Panc1 (cell line): ENCODE measurements around the gene C8B. TPM values are rescaled to one million over a fixed set of nuclear protein-coding genes. Genes with fewer than 3 reads are reported as not detected.

Experiments
- ATAC-seq: fragments of 200-7000 bp; cut with Tn5 transposase; 2 replicates; pipeline ENCODE4 v1.9.1; 2020; ENCODE audit warnings: mild to moderate bottlenecking, moderate library complexity
- BruUV-seq: library from RNA; stranded (reverse); fragments of 400-500 nt; replicated peaks from 2 replicates; lab custom pipeline; 2021; lab: Mats Ljungman, UMichigan
- CTCF ChIA-PET: fragments of 300-600 bp; sonication (Branson Sonifier 250); formaldehyde crosslinking; loops from one replicate; lab custom pipeline; 2022; ENCODE audit warnings: antibody characterized with exemption; lab: Charles Lee
- POLR2A ChIA-PET: fragments of 300-600 bp; sonication (Branson Sonifier 250); formaldehyde crosslinking; loops from one replicate; lab custom pipeline; 2022; ENCODE audit warnings: antibody characterized with exemption; lab: Charles Lee
- DNase-seq: peaks from one replicate; pipeline ENCODE4 v3.0.0-alpha.2; 2010; ENCODE audit warnings: low read depth, low spot score
- H3K27ac ChIP-seq: 2 replicates; pipeline ENCODE4 v1.5.1; 2011; ENCODE audit warnings: mild to moderate bottlenecking, low read length, inconsistent platforms
- H3K27me3 ChIP-seq: fragments of 200-500 bp; sonication (Bioruptor generic); 2 replicates; pipeline ENCODE4 v1.6.0; 2014; ENCODE audit warnings: low read length, inconsistent platforms; ENCODE audit not compliant: control insufficient read depth, insufficient read depth
- H3K36me3 ChIP-seq: fragments of 200-500 bp; sonication (Bioruptor generic); 2 replicates; pipeline ENCODE4 v1.5.1; 2014; ENCODE audit warnings: inconsistent platforms, mild to moderate bottlenecking, low read length, moderate library complexity; ENCODE audit not compliant: control insufficient read depth, insufficient read depth
- H3K4me1 ChIP-seq: 2 replicates; pipeline ENCODE4 v1.5.1; 2011; ENCODE audit warnings: inconsistent platforms, mild to moderate bottlenecking, low read length, moderate library complexity; ENCODE audit not compliant: control insufficient read depth, insufficient read depth
- H3K4me3 ChIP-seq, 2 experiments: 2 replicates each; pipeline ENCODE4 v1.5.1; 2011 to 2012; ENCODE audit warnings: low read depth in 2 of 2, low read length in 2 of 2, mild to moderate bottlenecking in 2 of 2, inconsistent platforms in 1 of 2, moderate library complexity in 1 of 2
- H3K9me3 ChIP-seq: fragments of 200-500 bp; sonication (Bioruptor generic); 2 replicates; pipeline ENCODE4 v1.5.1; 2014; ENCODE audit warnings: low read depth, mild to moderate bottlenecking, inconsistent platforms, low read length, moderate library complexity; ENCODE audit not compliant: control insufficient read depth, insufficient read depth
- POLR2AphosphoS5 ChIP-seq: IDR thresholded peaks from 2 replicates; pipeline ENCODE4 v1.6.1; 2012; ENCODE audit warnings: mild to moderate bottlenecking, low read depth, low read length, moderate library complexity
- SIN3A ChIP-seq: IDR thresholded peaks from 2 replicates; pipeline ENCODE4 v1.6.1; 2012; ENCODE audit warnings: low read depth, mild to moderate bottlenecking, low read length, moderate library complexity, borderline replicate concordance; ENCODE audit not compliant: insufficient read depth
- TCF7L2 ChIP-seq: IDR thresholded peaks from 2 replicates; pipeline ENCODE4 v1.6.1; 2011; ENCODE audit warnings: mild to moderate bottlenecking, low read depth, low read length, inconsistent platforms
- in situ Hi-C: cut with HindIII; loops from 2 replicates; pipeline ENCODE4 v1.10.0; 2016; ENCODE audit warnings: low sequenced_read_pairs, low pct_unique_long_range_greater_than_20kb
- intact Hi-C: fragments of 100-400 bp; cut with micrococcal nuclease; formaldehyde crosslinking; loops from one replicate; pipeline ENCODE4 v1.10.0; 2022; ENCODE audit not compliant: unreplicated experiment
- total RNA-seq: library from RNA; stranded (reverse); gene quantifications from one replicate; pipeline ENCODE4 v1.2.1, GENCODE V29; 2021; ENCODE audit not compliant: unreplicated experiment
- TF ChIP-seq, protein P1 (sequence below): fragments of 450-650 bp; IDR thresholded peaks from 2 replicates; pipeline ENCODE4 v1.5.1; 2017; ENCODE audit warnings: mild to moderate bottlenecking
- TF ChIP-seq, protein P2 (sequence below), 2 experiments: IDR thresholded peaks; 2 replicates each; pipeline ENCODE4 v1.6.1; 2011 to 2012; ENCODE audit warnings: low read depth in 2 of 2, control low read depth in 1 of 2, low read length in 1 of 2, mild to moderate bottlenecking in 1 of 2, moderate library complexity in 1 of 2; ENCODE audit not compliant: insufficient read depth in 1 of 2

The C8B gene
- total RNA-seq, 1 experiment from 2014 or later = not detected

DNA sequence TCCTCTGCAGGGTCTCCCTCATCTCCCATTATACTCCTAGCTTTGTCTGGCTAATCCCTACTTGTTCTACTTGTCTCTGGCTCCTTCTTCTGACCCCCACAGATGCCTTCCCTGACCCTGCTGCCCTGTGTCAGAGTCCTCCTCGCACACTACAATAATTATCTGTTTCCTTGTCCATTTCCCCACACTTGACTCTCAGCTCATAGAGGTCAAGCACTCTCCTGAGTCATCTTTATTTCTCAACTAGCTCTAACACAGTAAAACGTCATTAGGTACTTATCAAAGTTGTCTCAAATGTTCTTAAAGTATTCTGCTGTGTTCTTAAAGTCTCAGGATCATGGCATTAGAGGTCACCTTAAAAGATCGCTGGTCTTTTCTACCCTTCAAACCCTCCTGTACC is 64.1 kb downstream of the C8B start:
- H3K27me3 ChIP-seq = no peaks in the 10 kb centered on the region; the same call in none of the 2 replicates
- no peak for TF ChIP-seq TCF7L2
- TF ChIP-seq, protein P1, sequence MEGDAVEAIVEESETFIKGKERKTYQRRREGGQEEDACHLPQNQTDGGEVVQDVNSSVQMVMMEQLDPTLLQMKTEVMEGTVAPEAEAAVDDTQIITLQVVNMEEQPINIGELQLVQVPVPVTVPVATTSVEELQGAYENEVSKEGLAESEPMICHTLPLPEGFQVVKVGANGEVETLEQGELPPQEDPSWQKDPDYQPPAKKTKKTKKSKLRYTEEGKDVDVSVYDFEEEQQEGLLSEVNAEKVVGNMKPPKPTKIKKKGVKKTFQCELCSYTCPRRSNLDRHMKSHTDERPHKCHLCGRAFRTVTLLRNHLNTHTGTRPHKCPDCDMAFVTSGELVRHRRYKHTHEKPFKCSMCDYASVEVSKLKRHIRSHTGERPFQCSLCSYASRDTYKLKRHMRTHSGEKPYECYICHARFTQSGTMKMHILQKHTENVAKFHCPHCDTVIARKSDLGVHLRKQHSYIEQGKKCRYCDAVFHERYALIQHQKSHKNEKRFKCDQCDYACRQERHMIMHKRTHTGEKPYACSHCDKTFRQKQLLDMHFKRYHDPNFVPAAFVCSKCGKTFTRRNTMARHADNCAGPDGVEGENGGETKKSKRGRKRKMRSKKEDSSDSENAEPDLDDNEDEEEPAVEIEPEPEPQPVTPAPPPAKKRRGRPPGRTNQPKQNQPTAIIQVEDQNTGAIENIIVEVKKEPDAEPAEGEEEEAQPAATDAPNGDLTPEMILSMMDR = no peak
- no peak for TF ChIP-seq POLR2AphosphoS5
- TF ChIP-seq, protein P2, sequence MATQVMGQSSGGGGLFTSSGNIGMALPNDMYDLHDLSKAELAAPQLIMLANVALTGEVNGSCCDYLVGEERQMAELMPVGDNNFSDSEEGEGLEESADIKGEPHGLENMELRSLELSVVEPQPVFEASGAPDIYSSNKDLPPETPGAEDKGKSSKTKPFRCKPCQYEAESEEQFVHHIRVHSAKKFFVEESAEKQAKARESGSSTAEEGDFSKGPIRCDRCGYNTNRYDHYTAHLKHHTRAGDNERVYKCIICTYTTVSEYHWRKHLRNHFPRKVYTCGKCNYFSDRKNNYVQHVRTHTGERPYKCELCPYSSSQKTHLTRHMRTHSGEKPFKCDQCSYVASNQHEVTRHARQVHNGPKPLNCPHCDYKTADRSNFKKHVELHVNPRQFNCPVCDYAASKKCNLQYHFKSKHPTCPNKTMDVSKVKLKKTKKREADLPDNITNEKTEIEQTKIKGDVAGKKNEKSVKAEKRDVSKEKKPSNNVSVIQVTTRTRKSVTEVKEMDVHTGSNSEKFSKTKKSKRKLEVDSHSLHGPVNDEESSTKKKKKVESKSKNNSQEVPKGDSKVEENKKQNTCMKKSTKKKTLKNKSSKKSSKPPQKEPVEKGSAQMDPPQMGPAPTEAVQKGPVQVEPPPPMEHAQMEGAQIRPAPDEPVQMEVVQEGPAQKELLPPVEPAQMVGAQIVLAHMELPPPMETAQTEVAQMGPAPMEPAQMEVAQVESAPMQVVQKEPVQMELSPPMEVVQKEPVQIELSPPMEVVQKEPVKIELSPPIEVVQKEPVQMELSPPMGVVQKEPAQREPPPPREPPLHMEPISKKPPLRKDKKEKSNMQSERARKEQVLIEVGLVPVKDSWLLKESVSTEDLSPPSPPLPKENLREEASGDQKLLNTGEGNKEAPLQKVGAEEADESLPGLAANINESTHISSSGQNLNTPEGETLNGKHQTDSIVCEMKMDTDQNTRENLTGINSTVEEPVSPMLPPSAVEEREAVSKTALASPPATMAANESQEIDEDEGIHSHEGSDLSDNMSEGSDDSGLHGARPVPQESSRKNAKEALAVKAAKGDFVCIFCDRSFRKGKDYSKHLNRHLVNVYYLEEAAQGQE (IDR thresholded peaks at IDR 0.05; ENCODE audit: insufficient read depth in 1 of 2, low read depth in 2 of 2, low read length in 1 of 2) = no peak
- no peak for TF ChIP-seq SIN3A
- no TSS peak for BruUV-seq
- H3K27ac ChIP-seq = no peak overlapping the region
- H3K36me3 ChIP-seq = no peaks in the 10 kb centered on the region
- H3K4me1 ChIP-seq = no peaks in the 10 kb centered on the region
- no peak for ATAC-seq
- ChIA-PET CTCF (no interaction called here), POLR2A (no interaction called here)
- DNase-seq = no peak
- in situ Hi-C loops (no loop called here), intact Hi-C loops (no loop called here)
- H3K9me3 ChIP-seq = no peaks in the 10 kb centered on the region
- no peak overlapping the region for H3K4me3 ChIP-seq

DNA sequence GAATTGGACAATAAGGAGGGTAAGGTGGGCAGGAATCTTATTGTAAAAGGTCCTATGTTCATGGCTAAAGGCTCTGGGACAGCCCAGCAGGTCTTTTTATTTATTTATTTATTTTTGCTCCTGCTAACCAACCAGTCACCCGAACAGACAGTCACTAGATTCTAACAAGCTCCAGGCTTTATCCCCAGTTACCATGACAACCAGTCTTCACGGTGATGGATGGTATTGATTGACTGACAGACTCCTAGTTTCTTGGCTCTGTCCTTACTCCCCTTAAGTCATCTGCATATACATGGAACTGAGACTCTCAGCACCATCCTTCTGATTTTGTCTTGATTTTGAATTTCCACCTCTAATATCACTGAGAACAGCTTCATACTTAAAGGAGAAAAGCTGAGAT is 66.9 kb downstream of the C8B start:
- CTCF ChIA-PET = no interaction called here
- no peak for DNase-seq
- Histone ChIP-seq H3K9me3 (no peaks in the 10 kb centered on the region), H3K4me1 (no peaks in the 10 kb centered on the region), H3K27ac (no peak overlapping the region), H3K27me3 (no peaks in the 10 kb centered on the region; the same call in none of the 2 replicates), H3K4me3 (no peak overlapping the region), H3K36me3 (no peaks in the 10 kb centered on the region)
- in situ Hi-C loops = no loop called here
- POLR2A ChIA-PET = no interaction called here
- intact Hi-C loops = no loop called here
- no TSS peak for BruUV-seq
- ATAC-seq = no peak
- TF ChIP-seq SIN3A = no peak
- no peak for TF ChIP-seq POLR2AphosphoS5

DNA sequence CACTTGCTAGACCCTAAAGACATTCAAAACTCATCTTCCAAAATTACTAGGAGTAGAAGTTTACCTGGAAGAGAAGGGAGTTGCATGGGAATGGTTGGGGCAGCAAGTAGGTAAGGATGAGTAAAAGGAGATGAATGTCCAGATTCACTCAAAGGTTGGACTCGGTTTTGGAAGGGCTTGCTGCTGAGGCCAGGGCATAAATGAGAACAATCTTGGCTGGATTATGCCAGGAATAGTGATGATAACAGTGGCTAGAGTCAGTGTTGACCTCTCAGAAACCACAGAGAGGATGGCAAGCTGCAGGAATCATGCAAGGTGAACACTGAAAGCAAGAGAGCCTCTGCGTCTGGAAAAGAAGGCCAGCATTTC is 67.8 kb downstream of the C8B start:
- H3K4me1 ChIP-seq = no peaks in the 10 kb centered on the region
- H3K27me3 ChIP-seq = no peaks in the 10 kb centered on the region; the same call in 1 of the 2 replicates
- H3K4me3 ChIP-seq = no peak overlapping the region
- intact Hi-C loops (no loop called here), in situ Hi-C loops (no loop called here)
- CTCF ChIA-PET = no interaction called here
- no TSS peak for BruUV-seq
- no peak overlapping the region for H3K27ac ChIP-seq
- TF ChIP-seq, protein P2 (IDR thresholded peaks at IDR 0.05; ENCODE audit: insufficient read depth in 1 of 2, low read depth in 2 of 2, low read length in 1 of 2) = no peak
- no peak for TF ChIP-seq TCF7L2
- TF ChIP-seq, protein P1 = no peak
- no peak for TF ChIP-seq POLR2AphosphoS5
- no peak for TF ChIP-seq SIN3A
- POLR2A ChIA-PET = no interaction called here
- H3K9me3 ChIP-seq = no peaks in the 10 kb centered on the region
- DNase-seq (no peak), ATAC-seq (no peak)
- no peaks in the 10 kb centered on the region for H3K36me3 ChIP-seq
